ENCODE results near the gene DGKD. TPM values are rescaled to one million over a fixed set of nuclear protein-coding genes. Genes with fewer than 3 reads are reported as not detected.

DGKD gene
- total and polyA plus RNA-seq, 7 experiments from 2014 or later = 25.8 to 252 (median 206) TPM

GRCh38 chr2:233417282-233417681, 63.0 kb downstream of the DGKD start:
- no peaks in the 10 kb centered on the region for H3K27me3 ChIP-seq (ENCODE audit: control insufficient read depth in 2 of 2, insufficient read depth in 2 of 2, low read length in 2 of 2)
- no peak overlapping the region for H3K27ac ChIP-seq (ENCODE audit: low read depth, low read length)
- ATAC-seq = no peak
- ChIA-PET CTCF (interaction anchor here (0.5 to 16.4 kb wide), 4 partner anchors 12 to 96 kb away, joined by 3 to 255 read pairs (median 80); no protein-coding TSS in a partner anchor), POLR2A (interaction anchor here (1.1 to 10.5 kb wide), 4 partner anchors 10 to 150 kb away, joined by 3 to 143 read pairs (median 6); no protein-coding TSS in a partner anchor)
- H3K27ac Mint-ChIP-seq = peak overlapping the region in 8 of 9 donors; percentile 19 to 99 (median 96)
- no peaks in the 10 kb centered on the region for H3K36me3 ChIP-seq (ENCODE audit: control insufficient read depth in 2 of 3, insufficient read depth in 3 of 3, low read length in 3 of 3)
- H3K36me3 Mint-ChIP-seq = peaks cover 4 to 38% (median 18%) of the 10 kb centered on the region in 5 donors
- no peak for DNase-seq
- H3K9me3 ChIP-seq (ENCODE audit: control insufficient read depth in 2 of 3, low read length in 3 of 3) = no peaks in the 10 kb centered on the region
- peaks cover 59 to 92% of the 10 kb centered on the region in 2 donors for H3K4me1 ChIP-seq (ENCODE audit: control insufficient read depth in 2 of 2, insufficient read depth in 2 of 2, low read length in 2 of 2)
- H3K27me3 Mint-ChIP-seq = no peaks in the 10 kb centered on the region
- peak overlapping the region in 7 of 10 donors; percentile 8 to 99 (median 27) for H3K4me3 Mint-ChIP-seq
- intact Hi-C loops (cut with micrococcal nuclease) = loop anchor here (10.0 kb wide), 3 partner anchors 148 to 1078 kb away; partner anchors contain the start of genes ARL4C (in 1 of the 2) and USP40 (in 1 of the 2)
- no peak overlapping the region for H3K4me3 ChIP-seq (ENCODE audit: low read length)
- peaks cover 0 to 5% (median 0%) of the 10 kb centered on the region in 11 donors for H3K9me3 Mint-ChIP-seq
- peaks cover 75 to 100% (median 95%) of the 10 kb centered on the region in 7 donors for H3K4me1 Mint-ChIP-seq

GRCh38 chr2:233418052-233418760, 63.9 kb downstream of the DGKD start:
- DNase-seq = no peak
- peak overlapping the region; percentile 80 for H3K27ac ChIP-seq (ENCODE audit: low read depth, low read length)
- Mint-ChIP-seq H3K9me3 (peaks cover 0 to 1% (median 0%) of the 10 kb centered on the region in 11 donors), H3K4me3 (peak overlapping the region; percentile 84 to 99 (median 92)), H3K27ac (peak overlapping the region; percentile 86 to 99 (median 97)), H3K4me1 (peaks cover 80 to 100% (median 96%) of the 10 kb centered on the region in 7 donors), H3K36me3 (peaks cover 4 to 35% (median 15%) of the 10 kb centered on the region in 5 donors), H3K27me3 (no peaks in the 10 kb centered on the region)
- H3K4me3 ChIP-seq (ENCODE audit: low read length) = peak overlapping the region; percentile 70
- no peaks in the 10 kb centered on the region for H3K27me3 ChIP-seq (ENCODE audit: control insufficient read depth in 2 of 2, insufficient read depth in 2 of 2, low read length in 2 of 2)
- ChIA-PET POLR2A (interaction anchor here (1.0 to 12.5 kb wide), 14 partner anchors 10 to 153 kb away, joined by 3 to 143 read pairs (median 4); no protein-coding TSS in a partner anchor), CTCF (interaction anchor here (1.6 to 16.4 kb wide), 3 partner anchors 13 to 65 kb away, joined by 4 to 255 read pairs (median 156); no protein-coding TSS in a partner anchor)
- H3K36me3 ChIP-seq (ENCODE audit: control insufficient read depth in 2 of 3, insufficient read depth in 3 of 3, low read length in 3 of 3) = no peaks in the 10 kb centered on the region
- ATAC-seq = no peak
- H3K4me1 ChIP-seq (ENCODE audit: control insufficient read depth in 2 of 2, insufficient read depth in 2 of 2, low read length in 2 of 2) = peaks cover 64 to 93% of the 10 kb centered on the region in 2 donors
- H3K9me3 ChIP-seq (ENCODE audit: control insufficient read depth in 2 of 3, low read length in 3 of 3) = no peaks in the 10 kb centered on the region
- intact Hi-C loops (cut with micrococcal nuclease) = loop anchor here (10.0 kb wide), 3 partner anchors 147 to 1077 kb away; partner anchors contain the start of genes ARL4C (in 1 of the 2) and USP40 (in 1 of the 2)

- ATAC-seq = peak; percentile 74
- Histone ChIP-seq H3K27ac (ENCODE audit: low read depth, low read length) (peak overlapping the region; percentile 80), H3K4me3 (ENCODE audit: low read length) (peak overlapping the region; percentile 70), H3K27me3 (ENCODE audit: control insufficient read depth in 2 of 2, insufficient read depth in 2 of 2, low read length in 2 of 2) (no peaks in the 10 kb centered on the region), H3K36me3 (ENCODE audit: control insufficient read depth in 2 of 3, insufficient read depth in 3 of 3, low read length in 3 of 3) (no peaks in the 10 kb centered on the region), H3K9me3 (ENCODE audit: control insufficient read depth in 2 of 3, low read length in 3 of 3) (no peaks in the 10 kb centered on the region), H3K4me1 (ENCODE audit: control insufficient read depth in 2 of 2, insufficient read depth in 2 of 2, low read length in 2 of 2) (peaks cover 65 to 93% of the 10 kb centered on the region in 2 donors)
- Mint-ChIP-seq H3K27me3 (no peaks in the 10 kb centered on the region), H3K27ac (peak overlapping the region; percentile 86 to 99 (median 97)), H3K4me1 (peaks cover 77 to 100% (median 96%) of the 10 kb centered on the region in 7 donors), H3K4me3 (peak overlapping the region; percentile 84 to 99 (median 92)), H3K9me3 (peaks cover 0 to 1% (median 0%) of the 10 kb centered on the region in 11 donors), H3K36me3 (peaks cover 4 to 36% (median 15%) of the 10 kb centered on the region in 5 donors)
- POLR2A ChIA-PET = interaction anchor here (0.6 to 12.5 kb wide), 18 partner anchors 9 to 1712 kb away, joined by 3 to 143 read pairs (median 4); partner anchors contain the start of gene DGKD
- CTCF ChIA-PET = interaction anchor here (1.6 to 16.4 kb wide), 3 partner anchors 14 to 66 kb away, joined by 4 to 255 read pairs (median 156); no protein-coding TSS in a partner anchor
- intact Hi-C loops (cut with micrococcal nuclease) = loop anchor here (1.0 to 10.0 kb wide), 4 partner anchors 10 to 1076 kb away; partner anchors contain the start of genes ARL4C (in 1 of the 2) and USP40 (in 1 of the 2)
- DNase-seq = peak in 6 of 9 donors; percentile 40 to 69 (median 50)
Observed at GRCh38 chr2:233418761-233419546, 64.7 kb downstream of the DGKD start.

GRCh38 chr2:233419602-233420391, 65.5 kb downstream of the DGKD start:
- peak overlapping the region; percentile 86 to 99 (median 97) for H3K27ac Mint-ChIP-seq
- peaks cover 0 to 3% (median 0%) of the 10 kb centered on the region in 3 experiments for H3K36me3 ChIP-seq (ENCODE audit: control insufficient read depth in 2 of 3, insufficient read depth in 3 of 3, low read length in 3 of 3)
- no peaks in the 10 kb centered on the region for H3K27me3 ChIP-seq (ENCODE audit: control insufficient read depth in 2 of 2, insufficient read depth in 2 of 2, low read length in 2 of 2)
- intact Hi-C loops (cut with micrococcal nuclease) = loop anchor here (1.0 to 10.0 kb wide), 5 partner anchors 10 to 1075 kb away; partner anchors contain the start of genes ARL4C (in 1 of the 2), HJURP (in 1 of the 2) and USP40 (in 1 of the 2)
- peak overlapping the region; percentile 84 to 99 (median 92) for H3K4me3 Mint-ChIP-seq
- H3K4me1 ChIP-seq (ENCODE audit: control insufficient read depth in 2 of 2, insufficient read depth in 2 of 2, low read length in 2 of 2) = peaks cover 65 to 93% of the 10 kb centered on the region in 2 donors
- peak overlapping the region; percentile 80 for H3K27ac ChIP-seq (ENCODE audit: low read depth, low read length)
- peaks cover 0 to 37% (median 10%) of the 10 kb centered on the region in 5 donors for H3K36me3 Mint-ChIP-seq
- CTCF ChIA-PET = interaction anchor here (13.7 to 16.4 kb wide), 2 partner anchors 15 to 20 kb away, joined by 156 to 255 read pairs; no protein-coding TSS in a partner anchor
- H3K27me3 Mint-ChIP-seq = no peaks in the 10 kb centered on the region
- ATAC-seq (peak; percentile 64), DNase-seq (peak in 8 of 9 donors; percentile 41 to 70 (median 60))
- H3K4me3 ChIP-seq (ENCODE audit: low read length) = peak overlapping the region; percentile 70
- peaks cover 80 to 100% (median 97%) of the 10 kb centered on the region in 7 donors for H3K4me1 Mint-ChIP-seq
- peaks cover 0 to 1% (median 0%) of the 10 kb centered on the region in 11 donors for H3K9me3 Mint-ChIP-seq
- H3K9me3 ChIP-seq (ENCODE audit: control insufficient read depth in 2 of 3, low read length in 3 of 3) = no peaks in the 10 kb centered on the region
- POLR2A ChIA-PET = interaction anchor here (0.9 to 12.5 kb wide), 13 partner anchors 8 to 1035 kb away, joined by 3 to 143 read pairs (median 5); partner anchors contain the start of gene DGKD

DNA sequence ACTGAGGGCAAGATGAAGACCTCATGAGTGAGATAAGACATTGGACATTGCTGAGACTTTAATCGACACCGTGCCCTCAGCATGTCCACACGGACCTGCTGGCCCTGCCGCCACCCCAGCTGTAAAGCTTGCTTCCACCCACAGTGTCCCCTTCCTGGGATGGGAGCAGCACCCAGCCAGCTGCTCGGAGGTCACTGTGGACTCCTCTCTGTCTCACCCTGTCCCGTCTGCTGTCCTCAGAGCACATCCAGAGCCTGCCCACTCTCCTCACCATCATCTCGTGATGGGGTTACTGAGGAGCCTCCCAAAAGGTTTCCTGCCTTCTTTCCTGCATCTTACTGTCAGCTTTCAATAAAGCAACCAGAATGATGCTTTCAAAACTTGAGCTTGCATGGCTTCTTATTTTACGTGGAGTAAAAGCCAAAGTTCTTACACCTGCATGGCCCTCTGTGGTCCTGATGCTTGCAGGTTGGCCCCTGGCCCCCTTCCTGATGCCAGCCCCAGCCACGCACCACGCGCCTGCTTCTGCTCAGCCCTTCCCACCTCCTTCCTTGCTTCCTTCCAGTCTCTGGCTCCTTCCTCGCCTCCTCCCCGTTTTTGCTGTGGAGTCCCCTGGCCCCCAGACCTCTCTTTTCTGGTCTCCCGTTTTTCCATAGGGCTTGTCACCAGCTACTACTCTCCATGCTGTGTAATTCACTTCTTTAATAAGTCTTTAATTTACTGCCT, 67.0 kb downstream of the DGKD start:
- peaks cover 0 to 39% (median 13%) of the 10 kb centered on the region in 5 donors for H3K36me3 Mint-ChIP-seq
- intact Hi-C loops (cut with micrococcal nuclease) = loop anchor here in 1 of 2 donors (10.0 kb wide), 2 partner anchors 336 to 434 kb away; partner anchors contain the start of gene HJURP
- H3K4me3 Mint-ChIP-seq = peak overlapping the region; percentile 84 to 99 (median 92)
- no peak for DNase-seq
- H3K27ac Mint-ChIP-seq = peak overlapping the region; percentile 95 to 99 (median 97)
- Histone ChIP-seq H3K27ac (ENCODE audit: low read depth, low read length) (peak overlapping the region; percentile 80), H3K9me3 (ENCODE audit: control insufficient read depth in 2 of 3, low read length in 3 of 3) (no peaks in the 10 kb centered on the region), H3K4me3 (ENCODE audit: low read length) (peak overlapping the region; percentile 70), H3K4me1 (ENCODE audit: control insufficient read depth in 2 of 2, insufficient read depth in 2 of 2, low read length in 2 of 2) (peaks cover 56 to 88% of the 10 kb centered on the region in 2 donors), H3K27me3 (ENCODE audit: control insufficient read depth in 2 of 2, insufficient read depth in 2 of 2, low read length in 2 of 2) (no peaks in the 10 kb centered on the region), H3K36me3 (ENCODE audit: control insufficient read depth in 2 of 3, insufficient read depth in 3 of 3, low read length in 3 of 3) (peaks cover 0 to 3% (median 0%) of the 10 kb centered on the region in 3 experiments)
- H3K4me1 Mint-ChIP-seq = peaks cover 73 to 98% (median 94%) of the 10 kb centered on the region in 7 donors
- CTCF ChIA-PET = interaction anchor here (0.6 to 16.4 kb wide), 4 partner anchors 16 to 1773 kb away, joined by 3 to 255 read pairs (median 80); no protein-coding TSS in a partner anchor
- no peaks in the 10 kb centered on the region for H3K27me3 Mint-ChIP-seq
- peaks cover 0 to 2% (median 0%) of the 10 kb centered on the region in 11 donors for H3K9me3 Mint-ChIP-seq
- POLR2A ChIA-PET = interaction anchor here (0.8 to 12.5 kb wide), 9 partner anchors 8 to 153 kb away, joined by 3 to 143 read pairs (median 6); no protein-coding TSS in a partner anchor
- no peak for ATAC-seq

Measured in naive thymus-derived CD4-positive, alpha-beta T cell (primary cell).